B cell (primary cell): ENCODE results near the gene FAM117B. TPM values are rescaled to one million over a fixed set of nuclear protein-coding genes. Genes with fewer than 3 reads are reported as not detected.
A peak's percentile ranks its signal among the peaks of the same experiment; 100 is the strongest.

Experiments
- ATAC-seq: fragments of 200-7000 bp; cut with Tn5 transposase; one replicate; pipeline ENCODE4 v1.10.0; 2021; ENCODE audit warnings: low read depth, mild to moderate bottlenecking, moderate number of reproducible peaks, moderate library complexity
- CTCF ChIA-PET: fragments of 350-600 bp; sonication (Branson Sonifier 250); formaldehyde crosslinking; loops from one replicate; lab custom pipeline; 2021; ENCODE audit warnings: antibody characterized with exemption, inconsistent platforms; lab: Charles Lee
- POLR2A ChIA-PET: fragments of 350-600 bp; sonication (Branson Sonifier 250); formaldehyde crosslinking; loops from one replicate; lab custom pipeline; 2021; ENCODE audit warnings: antibody characterized with exemption; lab: Charles Lee
- DNase-seq: peaks from one replicate; pipeline ENCODE4 v3.0.0; 2013
- H2AFZ ChIP-seq: 2 replicates; pipeline ENCODE4 v1.6.1; 2012; ENCODE audit warnings: mild to moderate bottlenecking, low read depth, low read length; ENCODE audit not compliant: insufficient read depth, poor library complexity, severe bottlenecking
- H3K27ac ChIP-seq, 2 donors: 1 replicate in 1 of 2; 2 replicates in 1 of 2; pipeline ENCODE4 v1.5.1; 2012 to 2013; ENCODE audit warnings: low read length in 2 of 2, mild to moderate bottlenecking in 2 of 2, moderate library complexity in 1 of 2
- H3K27me3 ChIP-seq, 4 experiments: fragments of 200-600 bp in 1 of 4; sonication (generic) in 1 of 4; replicated peaks in 1 of 4; 1 replicate in 2 of 4; 2 replicates in 2 of 4; pipeline versions ENCODE4 v1.6.1 to v1.7.0; 2013 to 2016; ENCODE audit warnings: low read length in 3 of 4, mild to moderate bottlenecking in 2 of 4, mixed read lengths in 1 of 4, moderate library complexity in 1 of 4; ENCODE audit not compliant: insufficient read depth in 4 of 4, control insufficient read depth in 3 of 4; ENCODE audit errors: control extremely low read depth in 1 of 4
- H3K36me3 ChIP-seq, 2 experiments: replicated peaks in 1 of 2; 1 replicate in 1 of 2; 2 replicates in 1 of 2; pipeline versions ENCODE4 v1.6.1 to v1.7.1; 2013; ENCODE audit warnings: low read length in 1 of 2; ENCODE audit not compliant: insufficient read depth in 2 of 2, control insufficient read depth in 1 of 2; ENCODE audit errors: control extremely low read depth in 1 of 2, extremely low read depth in 1 of 2
- H3K4me1 ChIP-seq, 2 donors: fragments of 200-600 bp in 1 of 2; sonication (generic) in 1 of 2; 1 replicate in 1 of 2; 2 replicates in 1 of 2; pipeline versions ENCODE4 v1.5.1 to v1.6.1; 2013 to 2017; ENCODE audit warnings: low read length in 2 of 2; ENCODE audit not compliant: control insufficient read depth in 2 of 2, insufficient read depth in 2 of 2
- H3K4me2 ChIP-seq: replicated peaks from 2 replicates; pipeline ENCODE3; 2012; ENCODE audit warnings: mild to moderate bottlenecking, low read depth, low read length; ENCODE audit not compliant: poor library complexity, severe bottlenecking
- H3K4me3 ChIP-seq, 5 experiments: fragments of 200-600 bp in 1 of 5; sonication (generic) in 1 of 5; 1 replicate in 3 of 5; 2 replicates in 2 of 5; pipeline versions ENCODE4 v1.5.1 to v1.7.0; 2011 to 2016; ENCODE audit warnings: low read length in 4 of 5, mild to moderate bottlenecking in 4 of 5, low read depth in 2 of 5, control low read depth in 1 of 5, moderate library complexity in 1 of 5; ENCODE audit not compliant: insufficient read depth in 1 of 5; ENCODE audit errors: control extremely low read depth in 1 of 5, extremely low read depth in 1 of 5
- H3K79me2 ChIP-seq: fragments of 200-600 bp; sonication (generic); one replicate; pipeline ENCODE4 v1.6.0; 2016; ENCODE audit warnings: low read length; ENCODE audit not compliant: control insufficient read depth, insufficient read depth
- H3K9ac ChIP-seq: fragments of 200-600 bp; sonication (generic); 2 replicates; pipeline ENCODE4 v1.6.1; 2017; ENCODE audit warnings: mild to moderate bottlenecking, low read length, moderate library complexity
- H3K9me3 ChIP-seq, 3 donors: one replicate each; pipeline versions ENCODE4 v1.6.1 to v1.7.1; 2013; ENCODE audit warnings: low read length in 2 of 3; ENCODE audit not compliant: control insufficient read depth in 2 of 3, insufficient read depth in 1 of 3; ENCODE audit errors: control extremely low read depth in 1 of 3
- H4K20me1 ChIP-seq: 2 replicates; pipeline ENCODE4 v1.6.0; 2012; ENCODE audit warnings: mild to moderate bottlenecking, low read length; ENCODE audit not compliant: insufficient read depth, control insufficient read depth, poor library complexity, severe bottlenecking
- H3K27ac Mint-ChIP-seq: one replicate; pipeline ENCODE4 v1.8.0; 2021; ENCODE audit warnings: mixed read lengths
- H3K27me3 Mint-ChIP-seq: one replicate; pipeline ENCODE4 v1.8.0; 2021; ENCODE audit warnings: mixed read lengths
- H3K4me1 Mint-ChIP-seq: one replicate; pipeline ENCODE4 v1.8.0; 2021; ENCODE audit warnings: mixed read lengths
- H3K4me3 Mint-ChIP-seq: one replicate; pipeline ENCODE4 v1.8.0; 2021; ENCODE audit warnings: mixed read lengths
- H3K9me3 Mint-ChIP-seq: one replicate; pipeline ENCODE4 v1.8.0; 2022; ENCODE audit warnings: mixed read lengths; ENCODE audit not compliant: insufficient read depth
- CTCF ChIP-seq: fragments of 200-600 bp; IDR thresholded peaks from one replicate; pipeline ENCODE4 v1.8.0; 2022; ENCODE audit warnings: antibody characterized with exemption, mild to moderate bottlenecking
- EZH2 ChIP-seq: IDR thresholded peaks from 2 replicates; pipeline ENCODE4 v1.6.1; 2012; ENCODE audit warnings: borderline replicate concordance, low read depth, mild to moderate bottlenecking, moderate library complexity, low read length; ENCODE audit not compliant: insufficient read depth, poor library complexity, severe bottlenecking
- WGBS: methylation state at CpG from one replicate; pipeline ENCODE4 v1.1.5; 2013; ENCODE audit warnings: missing lambda C conversion rate; ENCODE audit not compliant: insufficient coverage; 5-methylcytosine and 5-hydroxymethylcytosine counted together
- intact Hi-C: fragments of 100-400 bp; cut with micrococcal nuclease; formaldehyde crosslinking; loops from one replicate; pipeline ENCODE4 v1.10.0; 2022
- polyA plus RNA-seq: library from polyadenylated mRNA; depleted of rRNA; stranded (reverse); fragments of >200 nt; gene quantifications from 2 replicates; pipeline ENCODE4 v1.2.3, GENCODE V29; 2012
- total RNA-seq, 2 donors: library from RNA; stranded (reverse); fragments of 120-200 nt in 1 of 2; gene quantifications; 1 replicate in 1 of 2; 2 replicates in 1 of 2; pipeline versions ENCODE4 v1.2.3 to v1.2.4, GENCODE V29; 2013 to 2022

FAM117B gene
- total and polyA plus RNA-seq, 2 donors (not counting 1 experiment from before 2014, with no cell fraction given) = 11.5 to 50.1 TPM

GRCh38 chr2:202643012-202643858, 8.5 kb downstream of the FAM117B start:
- Histone ChIP-seq H3K9ac (peak overlapping the region; percentile 55), H3K4me3 (peak overlapping the region; percentile 6 to 45 (median 39)), H3K27me3 (no peaks in the 10 kb centered on the region), H4K20me1 (no peaks in the 10 kb centered on the region), H2AFZ (peak overlapping the region; percentile 67), H3K4me1 (peaks cover 80 to 85% of the 10 kb centered on the region in 2 donors), H3K36me3 (peaks cover 0 to under 1% of the 10 kb centered on the region in 2 experiments), H3K9me3 (peaks cover 0 to 10% (median 1%) of the 10 kb centered on the region in 3 donors), H3K4me2 (peak overlapping the region; percentile 71), H3K27ac (peak overlapping the region; percentile 88 to 89), H3K79me2 (peaks cover 85% of the 10 kb centered on the region)
- intact Hi-C loops = no loop called here
- Mint-ChIP-seq H3K27ac (no peak overlapping the region), H3K4me3 (peak overlapping the region; percentile 73), H3K4me1 (peaks cover 62% of the 10 kb centered on the region), H3K27me3 (no peaks in the 10 kb centered on the region), H3K9me3 (no peaks in the 10 kb centered on the region)
- ATAC-seq = peak; percentile 61
- TF ChIP-seq CTCF (no peak), EZH2 (no peak)
- ChIA-PET CTCF (interaction anchor here (0.9 to 2.4 kb wide), 4 partner anchors 13 to 55 kb away, joined by 4 to 13 read pairs (median 6); no protein-coding TSS in a partner anchor), POLR2A (interaction anchor here (0.5 to 2.3 kb wide), 4 partner anchors 8 to 1779 kb away, joined by 3 to 11 read pairs (median 6); partner anchors contain the start of genes CLK1 and FAM117B)
- WGBS = 7% methylated on average over 3 of the region's 5 CpGs
- DNase-seq = peak; percentile 67

GRCh38 chr2:202652119-202652518, 17.4 kb downstream of the FAM117B start:
- no peak for TF ChIP-seq EZH2
- TF ChIP-seq CTCF = no peak
- H3K4me1 ChIP-seq = peaks cover 55 to 72% of the 10 kb centered on the region in 2 donors
- DNase-seq (no peak), ATAC-seq (no peak)
- Mint-ChIP-seq H3K4me1 (peaks cover 74% of the 10 kb centered on the region), H3K4me3 (no peak overlapping the region), H3K27ac (peak overlapping the region; percentile 69), H3K9me3 (no peaks in the 10 kb centered on the region), H3K27me3 (no peaks in the 10 kb centered on the region)
- H4K20me1 ChIP-seq = no peaks in the 10 kb centered on the region
- no peaks in the 10 kb centered on the region for H3K27me3 ChIP-seq
- POLR2A ChIA-PET = no interaction called here
- no peaks in the 10 kb centered on the region for H3K9me3 ChIP-seq
- intact Hi-C loops = no loop called here
- CTCF ChIA-PET = no interaction called here
- 100% methylated on average over 1 of the region's 4 CpGs for WGBS
- H3K4me2 ChIP-seq = no peak overlapping the region
- H3K79me2 ChIP-seq = peaks cover 99% of the 10 kb centered on the region
- no peak overlapping the region for H3K9ac ChIP-seq
- no peaks in the 10 kb centered on the region for H3K36me3 ChIP-seq
- H3K27ac ChIP-seq = peak overlapping the region; percentile 24 to 61
- no peak overlapping the region for H2AFZ ChIP-seq
- no peak overlapping the region for H3K4me3 ChIP-seq
